GM19463 (cell line): ENCODE measurements around the gene BANK1.

ENCODE experiments used
- ATAC-seq: cut with Tn5 transposase; IDR thresholded peaks from one replicate; pipeline ENCODE4 v1.9.1; 2021; ENCODE audit warnings: mild to moderate bottlenecking, moderate library complexity; ENCODE audit not compliant: unreplicated experiment

The BANK1 gene

GRCh38 chr4:101790521-101791181 lies at the start of gene BANK1:
Gene BANK1 (plus strand): TSS chr4:101790730. CDS start chr4:101790881, 151 bp downstream.
- peak; percentile 100 for ATAC-seq

GRCh38 chr4:101753721-101754120 lies 36.8 kb upstream of the BANK1 start:
- no peak for ATAC-seq

- no peak for ATAC-seq
Observed at GRCh38 chr4:101756181-101756580, 34.3 kb upstream of the BANK1 start.

DNA sequence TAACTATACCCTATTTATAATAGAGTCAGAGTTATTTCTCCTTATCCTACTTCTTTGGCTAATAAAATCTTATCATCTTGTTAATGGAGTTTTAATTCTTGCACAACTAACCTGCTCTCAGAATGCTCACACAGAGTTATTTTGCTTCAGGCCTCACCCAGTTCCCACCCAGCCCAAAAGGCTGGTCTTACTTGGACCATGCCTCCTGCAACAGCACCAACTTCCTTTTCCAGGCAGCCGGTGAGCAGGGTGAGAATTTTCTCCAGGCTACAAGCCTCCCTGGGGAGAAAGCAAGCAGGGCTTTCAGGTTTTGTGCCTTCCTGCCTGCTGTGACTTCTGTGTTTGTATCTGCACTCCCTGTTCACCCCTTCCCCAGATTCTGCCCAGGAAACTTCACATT lies 29.1 kb upstream of the BANK1 start:
- no peak for ATAC-seq

DNA sequence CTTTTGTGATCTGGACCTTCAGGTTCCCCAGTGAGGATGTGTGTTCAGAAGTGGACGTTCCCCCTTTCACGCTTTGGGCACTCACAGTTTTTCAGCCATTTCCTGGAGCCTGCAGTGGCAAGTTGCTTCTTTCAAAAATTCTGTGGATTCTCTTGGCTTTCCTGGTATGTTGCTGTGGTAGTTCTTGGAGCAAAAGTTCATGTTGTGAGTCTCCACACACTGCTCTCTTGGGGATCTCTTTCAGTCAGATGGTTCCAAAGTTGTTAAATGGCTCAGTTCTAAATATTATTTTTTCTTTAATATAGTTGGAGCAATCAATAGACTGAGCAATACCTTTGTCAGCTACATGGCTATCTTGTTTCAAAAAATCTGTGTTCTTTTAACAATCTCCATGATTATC lies 28.5 kb upstream of the BANK1 start:
- ATAC-seq = no peak

- ATAC-seq = no peak
Observed at GRCh38 chr4:101762534-101762933, 28.0 kb upstream of the BANK1 start.

DNA sequence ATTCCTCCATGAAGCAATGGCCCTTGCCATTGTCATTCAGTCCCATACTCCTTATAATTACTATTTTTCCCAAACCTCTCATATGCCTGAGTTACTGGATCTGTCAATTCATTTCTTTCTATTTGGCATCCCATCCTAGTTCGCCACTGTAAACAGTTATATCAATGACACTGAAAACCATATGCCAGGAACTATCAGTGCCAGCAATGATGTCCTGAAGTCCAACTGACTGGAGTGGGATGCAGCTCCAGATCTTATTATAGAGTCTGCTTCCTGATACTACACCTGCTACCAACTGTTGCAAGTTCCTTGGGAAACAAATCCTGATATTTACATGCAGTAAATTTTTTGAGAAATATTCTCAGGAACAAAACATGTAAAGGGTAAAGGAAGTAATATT lies 27.0 kb upstream of the BANK1 start:
- ATAC-seq = no peak

- no peak for ATAC-seq
Observed at GRCh38 chr4:101774807-101775206, 15.7 kb upstream of the BANK1 start.

DNA sequence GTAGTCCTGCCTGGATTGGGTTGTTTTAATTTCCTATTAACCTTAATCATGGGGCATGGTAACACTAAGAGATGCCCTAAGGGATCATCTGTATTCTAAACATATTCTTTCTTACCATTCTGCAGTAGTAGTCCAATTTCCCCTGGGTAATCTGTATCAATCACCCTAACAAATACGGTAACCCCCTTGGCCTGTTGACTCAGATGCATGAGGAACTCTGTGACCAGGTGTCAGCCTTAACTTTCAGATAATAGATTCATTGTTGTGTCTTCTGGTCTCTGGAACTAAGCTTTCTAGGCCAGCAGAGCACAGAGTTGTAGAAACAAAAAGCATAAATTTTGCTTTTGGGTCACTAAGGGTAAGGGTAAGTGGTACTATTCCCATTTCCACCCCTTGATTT lies 13.1 kb upstream of the BANK1 start:
- ATAC-seq = peak; percentile 76

GRCh38 chr4:101780284-101780683 lies 10.2 kb upstream of the BANK1 start:
- no peak for ATAC-seq

DNA sequence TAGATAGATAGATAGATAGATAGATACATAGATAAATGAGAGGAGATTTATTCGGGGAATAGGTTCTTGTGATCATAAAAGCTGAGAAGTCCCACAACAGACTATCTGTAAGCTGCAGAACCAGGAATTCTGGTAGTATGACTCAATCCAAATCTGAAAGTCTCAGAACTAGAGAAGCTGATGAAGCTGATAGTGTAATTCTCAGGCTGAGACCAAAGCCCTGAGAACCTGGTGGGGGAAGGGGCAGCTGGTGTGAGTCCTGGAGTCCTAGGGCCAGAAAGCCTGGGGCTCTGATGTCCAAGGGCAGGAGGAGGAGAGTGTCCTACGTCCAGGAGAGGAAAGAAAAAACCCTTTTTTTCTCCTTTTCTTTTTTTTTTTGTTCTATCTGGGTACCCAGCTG lies 8.0 kb upstream of the BANK1 start:
- ATAC-seq = no peak

DNA sequence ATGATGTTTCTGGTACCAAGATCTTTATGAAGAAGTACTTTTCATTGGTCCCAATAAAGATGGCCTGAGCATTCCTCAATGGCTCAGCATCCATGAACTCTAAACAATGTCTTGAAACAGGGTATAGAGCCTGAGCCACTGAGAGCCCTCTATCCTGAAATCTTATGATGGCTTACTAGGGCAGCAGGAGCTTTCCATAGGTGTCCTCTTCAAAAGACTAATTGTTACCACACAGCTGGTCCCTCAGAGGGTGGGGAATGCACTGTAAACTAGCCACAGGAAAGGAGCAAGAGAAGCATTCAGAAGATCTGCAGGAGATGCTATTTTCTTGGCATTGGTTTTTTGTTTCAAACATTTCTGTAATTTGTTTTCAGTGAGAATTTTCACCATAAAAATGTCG lies 5.6 kb upstream of the BANK1 start:
- ATAC-seq = no peak

DNA sequence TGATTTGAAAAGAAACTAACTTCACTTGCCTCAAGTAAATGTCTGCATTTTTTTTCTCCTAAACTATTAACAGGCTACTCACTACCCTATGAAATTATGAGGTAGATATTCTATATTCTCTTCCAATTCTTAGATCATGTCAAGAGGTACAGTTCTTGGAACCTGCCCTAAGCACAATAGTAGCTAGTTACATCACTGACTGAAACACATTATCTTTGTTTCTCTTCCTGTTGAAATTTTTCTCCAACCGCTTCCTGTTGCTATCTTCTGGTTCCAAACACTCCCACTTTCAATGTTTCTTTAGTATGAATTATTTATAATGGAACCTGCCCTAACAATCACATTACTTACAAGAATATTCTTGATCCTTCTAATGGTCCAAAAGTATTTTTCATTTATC lies 5.0 kb upstream of the BANK1 start:
- no peak for ATAC-seq

DNA sequence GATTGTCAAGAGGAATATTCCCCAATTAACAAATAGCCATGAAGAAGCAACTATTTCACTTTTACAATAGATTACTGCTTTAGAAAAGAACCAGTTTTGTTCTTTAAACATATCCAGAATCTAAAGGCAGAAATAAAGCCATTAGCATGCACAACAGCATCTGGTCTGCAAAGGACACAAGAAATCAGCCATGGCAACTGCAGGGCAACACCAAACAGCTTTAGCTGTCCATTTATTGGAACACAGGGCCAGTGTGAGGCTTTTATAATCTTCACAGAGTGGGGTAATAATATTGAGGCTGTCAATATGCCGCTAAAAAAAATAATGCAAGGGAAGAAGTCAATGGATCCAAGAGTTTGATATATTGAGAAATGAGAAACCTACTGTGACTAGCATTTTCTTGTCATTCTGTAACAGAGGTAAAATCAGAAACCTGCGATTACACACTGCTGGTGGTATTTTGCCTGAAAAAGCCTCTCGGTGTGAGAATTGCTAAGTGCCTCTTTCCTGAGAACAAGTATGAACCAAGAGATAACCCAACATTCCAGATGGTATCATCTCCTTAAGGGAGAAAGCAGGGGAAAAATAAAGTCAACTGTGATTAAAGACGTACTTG lies 2.7 kb upstream of the BANK1 start:
- ATAC-seq = no peak

DNA sequence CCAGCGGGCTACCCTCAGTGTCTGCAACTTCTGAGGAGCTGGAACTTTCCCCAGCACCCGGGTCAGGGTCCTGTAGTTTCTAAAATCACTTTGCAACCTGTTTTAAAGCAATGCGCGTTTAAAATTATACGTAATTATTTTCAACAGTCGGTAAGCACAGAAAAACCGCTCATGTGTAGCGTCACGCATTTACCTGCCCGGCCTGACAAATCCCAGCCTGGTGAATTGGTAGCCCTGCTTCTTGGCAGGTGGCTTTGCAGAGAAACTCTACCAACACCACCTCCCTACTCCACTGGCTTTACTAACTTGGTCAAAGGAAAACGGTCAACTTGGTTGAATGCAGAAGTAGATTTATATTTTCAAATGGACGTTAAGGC lies 640 bp downstream of the BANK1 start:
- no peak for ATAC-seq

DNA sequence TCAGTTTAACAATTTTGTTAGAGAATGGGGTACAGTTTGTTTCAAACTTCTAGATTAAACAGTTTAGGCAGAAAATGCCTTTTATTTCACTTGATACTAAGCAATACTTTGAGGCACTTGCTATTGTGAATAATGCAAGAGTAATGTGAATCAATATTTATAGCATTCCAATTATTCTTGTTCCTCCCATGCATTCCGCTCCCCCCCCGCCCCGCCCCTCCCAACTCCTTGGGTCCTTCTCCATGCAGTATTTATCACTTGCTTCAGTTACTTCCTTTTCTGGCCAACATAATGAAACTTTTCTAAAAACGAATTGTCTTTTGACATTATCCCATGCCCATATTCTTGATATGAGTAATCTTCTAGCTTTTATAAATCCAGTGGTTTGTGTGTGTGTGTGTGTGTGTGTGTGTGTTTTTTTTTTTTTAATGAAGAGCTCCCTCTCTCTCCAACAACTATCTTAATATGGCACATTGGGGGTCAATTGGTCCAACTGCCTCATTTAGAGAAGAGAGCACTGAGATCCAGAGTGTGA lies 1.6 kb downstream of the BANK1 start:
- no peak for ATAC-seq

DNA sequence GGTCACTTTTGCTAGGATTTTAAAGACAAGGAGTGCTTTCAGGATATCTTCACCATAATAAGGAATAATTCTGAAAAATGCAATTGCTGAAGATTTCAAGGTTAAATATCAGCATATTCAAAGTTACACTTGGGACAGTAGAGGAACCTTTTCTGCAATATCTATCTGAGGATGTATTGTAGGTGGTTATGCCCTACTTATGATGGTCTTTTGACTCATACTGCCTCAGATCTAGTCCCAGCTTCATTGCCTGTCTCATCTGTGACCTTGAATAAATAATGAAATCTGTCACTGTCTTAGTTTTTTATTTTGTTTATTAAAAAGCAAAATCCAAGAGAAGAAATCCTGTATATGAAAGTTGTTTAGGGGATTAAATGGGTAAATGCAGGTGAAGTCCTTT lies 2.9 kb downstream of the BANK1 start:
- ATAC-seq = no peak

DNA sequence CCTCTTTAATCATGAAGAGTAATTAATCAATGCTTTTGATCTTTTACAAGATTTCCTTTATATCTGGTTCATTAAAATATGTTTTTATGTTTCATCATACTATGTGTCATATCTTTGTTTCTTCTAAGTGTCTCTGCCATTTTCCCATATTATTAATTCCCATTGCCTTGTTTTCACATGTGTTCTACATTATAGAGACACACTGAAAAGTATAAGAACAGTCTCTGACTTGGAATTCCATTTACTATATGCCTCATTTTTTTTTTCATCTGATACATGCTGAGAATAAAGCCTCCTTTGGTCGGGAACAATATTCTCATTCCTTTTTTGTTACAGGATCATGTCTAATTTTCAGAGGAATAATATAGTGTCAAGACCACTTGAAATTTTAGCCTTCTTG lies 4.3 kb downstream of the BANK1 start:
- no peak for ATAC-seq

DNA sequence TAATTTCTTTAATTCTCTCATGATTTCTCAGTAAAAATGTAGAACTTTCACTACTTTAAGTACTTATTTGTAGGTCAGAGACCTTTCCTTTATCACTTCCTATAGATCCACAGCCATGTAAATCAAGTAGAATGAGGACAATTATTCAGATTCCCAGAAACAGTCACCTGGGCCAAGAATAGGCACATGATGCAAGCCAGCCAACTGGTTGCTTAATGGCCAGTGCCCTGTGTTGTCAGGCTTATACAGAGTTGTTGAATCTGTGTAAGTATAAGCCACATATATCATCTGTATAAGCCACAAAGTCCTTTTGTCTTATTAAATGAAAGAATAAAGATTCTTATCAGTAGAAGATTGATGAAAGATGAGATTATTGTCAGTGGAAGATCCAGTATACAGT lies 5.2 kb downstream of the BANK1 start:
- ATAC-seq = no peak

GRCh38 chr4:101801958-101802357 lies 11.4 kb downstream of the BANK1 start:
- no peak for ATAC-seq

- peak; percentile 98 for ATAC-seq
Observed at GRCh38 chr4:101806914-101807313, 16.4 kb downstream of the BANK1 start.

DNA sequence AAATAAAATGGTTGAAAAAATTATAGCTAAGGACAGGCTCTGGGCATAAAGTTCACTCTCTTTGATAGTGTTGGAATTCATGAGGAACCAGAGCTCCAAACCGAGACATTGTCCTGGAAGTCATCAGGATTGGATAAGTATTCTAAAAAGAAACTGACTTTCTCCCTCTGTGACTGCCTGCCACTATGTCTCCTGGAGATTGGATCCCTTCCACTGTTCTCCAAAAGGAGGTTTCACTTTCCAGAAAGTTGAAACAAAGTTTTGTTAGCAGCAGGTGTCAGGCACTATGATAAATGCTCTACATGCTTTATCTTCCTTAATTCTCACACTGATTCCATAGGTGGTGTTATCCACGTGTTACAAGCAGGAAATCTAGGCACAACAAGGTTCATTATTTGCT lies 16.8 kb downstream of the BANK1 start:
- peak; percentile 21 for ATAC-seq

DNA sequence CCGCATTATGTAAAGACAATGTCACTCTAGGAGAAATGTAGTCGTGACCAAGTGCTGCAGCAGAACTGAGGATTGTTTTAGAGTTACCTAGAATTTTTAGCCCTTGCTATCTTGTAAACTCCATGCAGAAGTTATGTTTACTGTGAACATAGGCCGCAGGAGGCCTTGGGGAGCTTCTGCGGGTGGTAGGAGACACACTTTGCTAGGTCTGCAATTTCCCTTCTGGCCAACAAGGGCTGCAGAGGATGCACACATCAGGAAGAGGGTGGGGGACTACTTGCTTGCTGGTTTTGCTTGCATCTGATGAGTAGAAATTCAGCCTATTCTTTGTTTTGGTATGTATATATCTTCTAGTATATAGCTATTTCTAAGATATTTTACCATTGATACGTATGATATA lies 23.1 kb downstream of the BANK1 start:
- ATAC-seq = peak; percentile 54
